ENCODE measurements around the gene PLTP.

PLTP gene

GRCh38 chr20:45925821-45926506 is 14.0 kb upstream of the PLTP start:
- Histone ChIP-seq H3K9me3 (ENCODE audit: insufficient read depth, low read length, severe bottlenecking) (no peaks in the 10 kb centered on the region), H3K4me2 (ENCODE audit: insufficient read depth, low read length) (no peak overlapping the region), H2AFZ (ENCODE audit: low read depth, low read length) (no peak overlapping the region), H3K9ac (ENCODE audit: low read depth, low read length) (no peak overlapping the region), H3K27me3 (ENCODE audit: insufficient read depth, low read length, poor library complexity) (peaks cover 1% of the 10 kb centered on the region), H3K4me1 (ENCODE audit: insufficient read depth, low read length) (no peaks in the 10 kb centered on the region), H4K20me1 (ENCODE audit: insufficient read depth, low read length) (no peaks in the 10 kb centered on the region), H3K79me2 (ENCODE audit: insufficient read depth, low read length) (no peaks in the 10 kb centered on the region), H3K27ac (ENCODE audit: low read length) (no peak overlapping the region), H3K4me3 (ENCODE audit: low read depth in 1 of 2, low read length in 2 of 2) (no peak overlapping the region), H3K36me3 (ENCODE audit: insufficient read depth, low read length) (no peaks in the 10 kb centered on the region)
- TF ChIP-seq EZH2 (IDR thresholded peaks at IDR 0.05; ENCODE audit: borderline replicate concordance, low read depth, low read length, severe bottlenecking) (no peak), CTCF (IDR thresholded peaks at IDR 0.05; ENCODE audit: borderline replicate concordance, extremely low read depth, low read length, poor library complexity, severe bottlenecking) (no peak)
- DNase-seq (no peak), ATAC-seq (ENCODE audit: insufficient read depth, low read depth) (no peak)

GRCh38 chr20:45924391-45925261 is 12.7 kb upstream of the PLTP start:
- DNase-seq (no peak), ATAC-seq (ENCODE audit: insufficient read depth, low read depth) (no peak)
- Histone ChIP-seq H4K20me1 (ENCODE audit: insufficient read depth, low read length) (no peaks in the 10 kb centered on the region), H3K36me3 (ENCODE audit: insufficient read depth, low read length) (no peaks in the 10 kb centered on the region), H3K27me3 (ENCODE audit: insufficient read depth, low read length, poor library complexity) (peaks cover 11% of the 10 kb centered on the region), H3K4me1 (ENCODE audit: insufficient read depth, low read length) (no peaks in the 10 kb centered on the region), H3K9ac (ENCODE audit: low read depth, low read length) (no peak overlapping the region), H2AFZ (ENCODE audit: low read depth, low read length) (no peak overlapping the region), H3K79me2 (ENCODE audit: insufficient read depth, low read length) (no peaks in the 10 kb centered on the region), H3K4me2 (ENCODE audit: insufficient read depth, low read length) (no peak overlapping the region), H3K9me3 (ENCODE audit: insufficient read depth, low read length, severe bottlenecking) (no peaks in the 10 kb centered on the region), H3K27ac (ENCODE audit: low read length) (no peak overlapping the region), H3K4me3 (ENCODE audit: low read depth in 1 of 2, low read length in 2 of 2) (no peak overlapping the region)
- no peak for TF ChIP-seq CTCF (IDR thresholded peaks at IDR 0.05; ENCODE audit: borderline replicate concordance, extremely low read depth, low read length, poor library complexity, severe bottlenecking)
- no peak for TF ChIP-seq EZH2 (IDR thresholded peaks at IDR 0.05; ENCODE audit: borderline replicate concordance, low read depth, low read length, severe bottlenecking)

- H3K79me2 ChIP-seq (ENCODE audit: insufficient read depth, low read length) = no peaks in the 10 kb centered on the region
- H2AFZ ChIP-seq (ENCODE audit: low read depth, low read length) = no peak overlapping the region
- no peaks in the 10 kb centered on the region for H4K20me1 ChIP-seq (ENCODE audit: insufficient read depth, low read length)
- H3K27me3 ChIP-seq (ENCODE audit: insufficient read depth, low read length, poor library complexity) = peaks cover 11% of the 10 kb centered on the region
- no peak for ATAC-seq (ENCODE audit: insufficient read depth, low read depth)
- no peak overlapping the region for H3K27ac ChIP-seq (ENCODE audit: low read length)
- no peak for DNase-seq
- no peaks in the 10 kb centered on the region for H3K36me3 ChIP-seq (ENCODE audit: insufficient read depth, low read length)
- no peaks in the 10 kb centered on the region for H3K9me3 ChIP-seq (ENCODE audit: insufficient read depth, low read length, severe bottlenecking)
- H3K4me2 ChIP-seq (ENCODE audit: insufficient read depth, low read length) = no peak overlapping the region
- H3K9ac ChIP-seq (ENCODE audit: low read depth, low read length) = no peak overlapping the region
- no peak for TF ChIP-seq CTCF (IDR thresholded peaks at IDR 0.05; ENCODE audit: borderline replicate concordance, extremely low read depth, low read length, poor library complexity, severe bottlenecking)
- TF ChIP-seq EZH2 (IDR thresholded peaks at IDR 0.05; ENCODE audit: borderline replicate concordance, low read depth, low read length, severe bottlenecking) = no peak
- H3K4me1 ChIP-seq (ENCODE audit: insufficient read depth, low read length) = no peaks in the 10 kb centered on the region
- H3K4me3 ChIP-seq (ENCODE audit: low read depth in 1 of 2, low read length in 2 of 2) = no peak overlapping the region
Measured at GRCh38 chr20:45921337-45922189, 9.6 kb upstream of the PLTP start.

Data from DND-41 (cell line).